GM21723 (cell line): ENCODE data around the gene AFF3.

Experiments
- ATAC-seq: cut with Tn5 transposase; IDR thresholded peaks from one replicate; pipeline ENCODE4 v1.9.1; 2021; ENCODE audit warnings: mild to moderate bottlenecking, moderate library complexity; ENCODE audit not compliant: unreplicated experiment

AFF3 gene

GRCh38 chr2:100151310-100151709, 8.9 kb upstream of the AFF3 start:
- ATAC-seq = no peak

GRCh38 chr2:100148883-100149282, 6.5 kb upstream of the AFF3 start:
- no peak for ATAC-seq

GRCh38 chr2:100146657-100146960, 4.2 kb upstream of the AFF3 start:
- no peak for ATAC-seq

GRCh38 chr2:100145893-100146656, 3.7 kb upstream of the AFF3 start:
- no peak for ATAC-seq

GRCh38 chr2:100143286-100143685, 896 bp upstream of the AFF3 start:
- ATAC-seq = no peak

- ATAC-seq = no peak
These were observed 484 bp downstream of the AFF3 start for GRCh38 chr2:100141906-100142305.

- no peak for ATAC-seq
These were observed 1.8 kb downstream of the AFF3 start for GRCh38 chr2:100140582-100140981.

GRCh38 chr2:100137866-100138570, 4.4 kb downstream of the AFF3 start:
- no peak for ATAC-seq

GRCh38 chr2:100137318-100137717, 5.1 kb downstream of the AFF3 start:
- no peak for ATAC-seq

GRCh38 chr2:100136310-100136709, 6.1 kb downstream of the AFF3 start:
- ATAC-seq = no peak

- ATAC-seq = no peak
These were observed 7.0 kb downstream of the AFF3 start for GRCh38 chr2:100135415-100135814.

GRCh38 chr2:100130595-100131391, 11.6 kb downstream of the AFF3 start:
- ATAC-seq = no peak

GRCh38 chr2:100126897-100127401, 15.4 kb downstream of the AFF3 start:
- no peak for ATAC-seq

- no peak for ATAC-seq
These were observed 16.2 kb downstream of the AFF3 start for GRCh38 chr2:100126201-100126600.

- no peak for ATAC-seq
These were observed 16.8 kb downstream of the AFF3 start for GRCh38 chr2:100125626-100126025.

GRCh38 chr2:100124761-100125160, 17.6 kb downstream of the AFF3 start:
- ATAC-seq = no peak

- ATAC-seq = no peak
These were observed 21.2 kb downstream of the AFF3 start for GRCh38 chr2:100121124-100121718.

- no peak for ATAC-seq
These were observed 23.2 kb downstream of the AFF3 start for GRCh38 chr2:100119235-100119634.

- ATAC-seq = peak; percentile 87
These were observed 28.4 kb downstream of the AFF3 start for GRCh38 chr2:100113990-100114433.

- no peak for ATAC-seq
These were observed 31.8 kb downstream of the AFF3 start for GRCh38 chr2:100110614-100111000.

GRCh38 chr2:100109986-100110613, 32.3 kb downstream of the AFF3 start:
- no peak for ATAC-seq
